NCI-H2029 treated with DMSO at 0.1 percent for 48 hours (cell line): ENCODE measurements around the gene RNF5.

ENCODE experiments used
- DNase-seq: peaks from one replicate; lab custom pipeline; 2025; lab: John Stamatoyannopoulos, UW

Gene RNF5

DNA sequence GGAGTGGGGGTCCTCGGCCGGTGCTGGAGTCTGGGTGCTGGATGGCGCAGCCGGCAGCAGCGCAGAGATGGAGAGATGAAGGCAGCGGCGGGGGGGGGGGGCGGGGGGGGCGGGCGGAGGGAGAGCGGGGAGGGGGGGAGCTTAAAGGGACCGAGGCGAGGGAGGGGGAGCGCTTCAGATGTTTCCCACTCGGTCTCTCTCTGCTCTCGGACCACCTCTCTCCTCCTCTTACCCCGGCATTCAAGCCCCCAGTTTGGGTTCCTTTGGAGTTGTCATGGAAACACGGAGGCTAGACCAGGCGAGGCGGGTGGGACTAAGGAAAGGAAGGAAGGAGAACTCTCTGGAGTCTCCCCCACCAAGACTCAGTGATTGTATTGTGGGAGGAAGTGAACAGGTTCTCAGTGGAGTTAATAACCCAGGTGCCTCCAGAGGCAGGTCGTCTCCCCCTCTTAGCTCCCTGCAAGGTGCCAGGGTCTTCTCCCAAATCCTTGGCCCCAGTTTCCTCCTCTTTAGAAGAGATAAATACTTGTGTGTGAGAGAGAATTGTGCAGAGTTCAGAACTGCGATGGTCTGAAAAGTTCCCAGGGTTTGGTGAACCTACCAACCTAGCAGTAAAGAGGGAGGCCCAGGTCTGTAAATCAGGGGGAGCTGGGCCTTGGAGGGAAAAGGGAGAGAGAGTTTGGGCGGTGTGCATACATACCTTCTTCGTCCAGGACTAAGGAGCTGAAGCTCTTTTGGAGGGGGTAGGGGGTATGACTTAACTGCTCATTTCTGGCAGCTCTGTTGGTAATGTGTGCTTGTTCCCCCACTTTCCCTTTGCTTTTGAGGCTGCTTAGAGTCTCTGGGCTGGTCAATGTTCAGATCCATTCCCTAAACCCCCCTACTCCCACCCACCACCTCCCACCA is 26.1 kb upstream of the RNF5 start, which contains the start of gene PRRT1:
TSS of gene PRRT1 (minus strand) at position 77 of the 906 bp plus-strand sequence. CDS start 112 bp downstream, outside the sequence.
- DNase-seq = no peak

DNA sequence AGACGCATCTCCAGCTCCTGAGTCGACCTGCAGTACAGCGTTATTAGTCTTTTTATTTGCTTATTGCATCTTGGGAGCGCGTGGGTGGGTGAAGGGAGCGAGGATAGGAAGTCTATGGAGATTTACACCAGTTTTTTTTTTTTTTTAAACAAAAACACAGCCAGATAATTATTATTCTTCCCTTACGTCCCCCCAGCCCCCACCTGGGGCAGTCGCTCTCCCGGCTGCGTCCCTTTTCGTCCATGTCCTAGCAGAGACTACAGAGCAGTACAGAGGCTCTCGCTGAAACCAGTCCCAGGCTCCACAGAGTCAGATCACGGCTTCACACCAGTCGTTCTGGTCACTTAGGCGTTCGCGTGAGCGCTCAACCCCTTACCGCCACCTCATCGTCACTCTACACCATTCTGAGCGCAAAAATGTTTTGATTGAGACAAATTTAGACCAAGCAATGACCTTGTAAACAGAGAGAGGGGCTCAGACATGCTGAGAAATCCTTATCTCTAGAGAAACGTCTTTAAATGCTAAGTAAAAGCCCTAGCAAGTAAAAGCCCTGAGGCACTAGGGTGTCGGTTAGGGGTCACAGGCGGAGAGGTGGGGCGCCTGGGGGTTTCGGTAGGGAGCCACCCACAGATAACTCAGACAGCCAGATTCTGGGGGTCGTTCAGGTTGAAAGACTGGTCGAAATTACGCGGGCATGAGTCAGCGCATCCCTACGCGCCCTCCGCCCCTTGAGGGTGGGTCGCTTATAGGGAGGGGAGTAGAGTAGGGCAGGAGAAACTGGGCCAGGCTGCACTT is 25.2 kb upstream of the RNF5 start:
- no peak for DNase-seq

DNA sequence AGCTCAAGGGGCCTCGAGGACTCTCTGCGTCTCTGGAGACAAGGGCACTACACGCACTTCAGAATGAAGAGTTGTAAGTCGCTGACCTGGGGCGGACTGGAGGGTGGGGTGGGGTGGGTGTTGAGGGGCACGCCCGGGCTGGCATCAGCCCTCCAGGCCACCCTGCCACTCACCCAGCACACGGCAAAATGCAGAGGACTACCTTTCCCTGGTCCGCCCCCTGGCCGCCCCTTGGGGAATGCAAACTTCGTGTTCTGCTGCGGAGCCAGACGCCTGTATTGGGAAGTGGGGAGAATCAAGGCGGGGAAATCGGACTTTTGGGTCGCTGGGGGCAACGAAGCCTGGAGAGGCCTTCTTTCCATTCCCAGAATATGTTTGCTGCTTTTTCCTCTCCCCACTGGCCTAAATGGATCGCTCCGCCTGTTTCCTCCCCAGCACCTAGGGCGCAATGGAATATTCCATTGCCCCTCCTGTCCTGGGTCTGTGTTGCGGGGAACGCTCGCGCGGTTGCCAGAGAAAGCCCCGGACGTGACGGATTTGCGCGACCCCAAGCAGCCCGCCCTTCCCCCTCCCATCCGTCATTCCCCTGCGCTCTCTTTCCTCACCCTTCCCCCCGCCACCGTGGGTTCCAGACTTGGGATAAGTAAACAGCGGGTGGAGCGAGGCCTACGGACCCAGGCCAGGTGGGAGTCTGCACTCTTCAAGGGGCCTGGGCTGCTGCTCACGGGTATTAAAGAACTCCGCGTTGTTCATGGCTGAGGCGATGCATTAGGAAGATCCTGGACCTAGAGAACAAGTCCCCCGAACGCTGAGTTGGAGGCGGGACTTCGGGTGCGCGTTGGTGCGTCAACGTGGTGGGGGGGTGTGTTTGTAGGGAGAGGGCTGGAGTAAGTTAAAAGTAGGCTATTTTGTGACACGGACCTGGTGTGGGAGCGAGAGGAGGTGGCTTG is 24.4 kb upstream of the RNF5 start, which contains the start of gene PPT2:
TSS of gene PPT2 (plus strand) at position 578 of the 950 bp plus-strand sequence. CDS start 454 bp downstream, outside the sequence.
- DNase-seq = peak; percentile 43

DNA sequence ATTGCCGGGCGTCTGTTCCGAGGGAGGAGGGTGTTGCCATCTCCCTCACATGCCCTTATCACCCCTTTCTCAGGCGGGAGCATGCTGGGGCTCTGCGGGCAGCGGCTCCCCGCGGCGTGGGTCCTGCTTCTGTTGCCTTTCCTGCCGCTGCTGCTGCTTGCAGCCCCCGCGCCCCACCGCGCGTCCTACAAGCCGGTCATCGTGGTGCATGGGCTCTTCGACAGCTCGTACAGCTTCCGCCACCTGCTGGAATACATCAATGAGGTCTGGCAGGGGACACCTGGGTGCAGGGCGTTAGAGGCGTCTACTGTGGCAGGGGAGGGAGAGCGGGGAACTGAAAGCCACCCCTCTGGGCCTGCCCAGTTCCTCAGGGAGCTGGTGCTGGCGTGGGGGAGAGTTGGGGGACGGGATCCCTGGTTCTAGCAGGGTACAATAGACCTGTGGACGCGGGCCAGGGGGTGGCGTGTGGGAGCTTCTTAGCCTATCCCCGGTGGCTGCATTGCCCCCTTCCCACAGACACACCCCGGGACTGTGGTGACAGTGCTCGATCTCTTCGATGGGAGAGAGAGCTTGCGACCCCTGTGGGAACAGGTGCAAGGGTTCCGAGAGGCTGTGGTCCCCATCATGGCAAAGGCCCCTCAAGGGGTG is 23.6 kb upstream of the RNF5 start:
- peak; percentile 34 for DNase-seq

DNA sequence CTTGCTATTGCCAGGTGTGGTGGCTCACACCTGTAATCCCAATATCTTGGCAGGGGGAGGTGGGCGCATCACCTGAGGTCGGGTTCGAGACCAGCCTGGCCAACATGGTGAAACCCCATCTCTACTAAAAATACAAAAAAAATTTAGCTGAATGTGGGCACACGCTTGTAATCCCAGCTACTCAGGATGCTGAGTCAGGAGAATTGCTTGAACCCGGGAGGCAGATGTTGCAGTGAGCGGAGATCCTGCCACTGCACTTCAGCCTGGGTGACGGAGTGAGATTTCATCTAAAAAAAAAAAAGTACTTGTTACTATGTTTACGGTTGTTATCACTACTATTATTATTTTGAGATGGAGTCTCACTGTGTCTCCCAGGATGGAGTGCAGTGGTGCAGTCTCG is 21.3 kb upstream of the RNF5 start:
- DNase-seq = no peak

DNA sequence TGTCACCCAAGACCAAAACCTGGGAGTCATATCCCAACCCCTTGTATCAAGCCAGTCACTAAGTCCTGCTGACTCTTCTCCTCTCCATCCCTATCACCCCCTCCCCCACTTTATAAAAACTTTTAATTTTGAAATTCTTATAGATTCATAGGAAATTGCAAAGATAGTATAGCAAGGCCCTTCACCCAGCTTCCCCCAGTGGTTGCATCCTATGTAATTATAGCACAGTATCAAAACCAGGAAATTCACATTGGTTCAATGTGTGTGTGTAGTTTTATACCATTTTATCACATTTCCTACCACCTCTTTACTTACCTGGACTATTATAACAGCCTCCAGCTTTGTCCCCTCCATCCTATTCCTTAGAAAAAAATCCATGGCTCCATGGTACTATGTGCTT is 20.2 kb upstream of the RNF5 start:
- no peak for DNase-seq

DNA sequence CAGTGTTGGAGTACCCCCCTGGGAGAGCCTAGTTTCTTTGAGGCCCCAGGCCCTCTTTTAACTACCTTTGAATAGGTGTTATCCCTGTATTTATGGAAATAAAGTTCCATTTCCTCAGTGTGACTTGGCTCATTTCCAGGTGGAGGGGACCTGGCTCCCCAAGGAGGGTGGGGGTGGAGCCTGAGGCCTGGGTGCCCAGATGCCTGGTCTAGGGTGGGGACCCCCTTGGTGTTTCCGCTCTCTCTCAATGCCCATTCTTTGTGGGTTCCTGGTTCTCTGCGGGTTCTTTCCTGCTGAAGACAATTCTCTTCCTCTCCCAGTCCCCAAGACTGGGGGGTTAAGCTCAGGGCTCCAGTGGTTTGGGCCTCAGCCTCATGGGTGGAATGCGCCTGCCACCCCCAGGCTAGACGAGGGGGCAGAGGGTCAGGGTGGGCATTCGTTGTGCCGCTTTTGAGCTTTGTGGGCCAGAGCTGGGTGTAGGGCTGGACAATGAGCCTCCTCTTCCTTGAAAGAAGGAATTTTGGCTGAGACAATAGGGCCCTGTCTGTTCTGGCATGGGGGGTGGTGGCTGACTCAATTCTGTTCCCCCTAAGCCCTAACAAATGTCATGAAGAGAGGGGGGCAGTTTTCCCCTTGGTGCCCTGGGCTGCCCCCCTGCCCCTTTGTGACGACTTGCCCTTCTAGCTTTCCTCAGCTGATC is 14.5 kb upstream of the RNF5 start:
- no peak for DNase-seq

DNA sequence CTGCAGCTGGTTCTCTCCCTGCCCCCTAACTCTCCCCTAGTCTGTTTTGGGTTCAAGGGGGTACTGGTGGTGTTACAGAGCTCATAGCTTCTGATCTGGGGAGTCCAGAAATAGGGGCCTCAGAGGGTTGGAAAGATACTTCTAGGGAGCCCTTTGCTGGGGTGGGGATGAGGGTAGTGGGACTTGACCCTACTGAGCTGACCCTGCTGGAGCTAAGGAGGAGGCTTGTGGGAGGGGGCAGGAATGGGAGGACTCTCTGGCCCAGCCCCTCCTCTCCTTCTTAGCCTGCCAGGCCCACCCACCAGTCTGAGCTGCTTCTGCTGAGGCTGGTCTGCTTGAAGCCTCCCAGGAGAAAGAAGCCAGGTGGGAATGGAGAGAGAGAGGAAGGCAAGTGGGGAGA is 13.9 kb upstream of the RNF5 start, which contains the start of gene EGFL8:
TSS of gene EGFL8 (plus strand) at position 301 of the 400 bp plus-strand sequence. CDS start 1,571 bp downstream, outside the sequence.
- no peak for DNase-seq

DNA sequence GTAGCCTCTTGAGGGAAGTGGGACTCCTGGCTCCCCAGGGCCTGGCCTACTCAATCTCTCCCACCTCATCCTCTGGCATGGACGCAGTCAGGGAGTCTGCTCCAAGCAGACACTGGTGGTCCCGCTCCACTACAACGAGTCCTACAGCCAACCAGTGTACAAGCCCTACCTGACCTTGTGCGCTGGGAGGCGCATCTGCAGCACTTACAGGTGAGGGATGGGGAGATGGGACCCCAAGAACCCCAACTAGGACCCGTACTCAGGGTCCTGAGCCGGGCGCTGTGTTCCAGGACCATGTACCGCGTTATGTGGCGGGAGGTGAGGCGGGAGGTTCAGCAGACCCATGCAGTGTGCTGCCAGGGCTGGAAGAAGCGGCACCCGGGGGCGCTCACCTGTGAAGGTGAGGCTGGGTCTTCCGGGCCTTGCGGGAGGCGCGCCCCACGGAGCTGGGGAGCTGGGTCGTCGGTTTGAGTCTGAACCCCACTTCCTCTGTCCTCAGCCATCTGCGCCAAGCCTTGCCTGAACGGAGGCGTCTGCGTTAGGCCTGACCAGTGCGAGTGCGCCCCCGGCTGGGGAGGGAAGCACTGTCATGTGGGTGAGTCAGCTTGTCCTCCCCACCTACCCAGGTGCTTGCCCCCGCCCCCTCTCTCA is 11.7 kb upstream of the RNF5 start:
- no peak for DNase-seq

DNA sequence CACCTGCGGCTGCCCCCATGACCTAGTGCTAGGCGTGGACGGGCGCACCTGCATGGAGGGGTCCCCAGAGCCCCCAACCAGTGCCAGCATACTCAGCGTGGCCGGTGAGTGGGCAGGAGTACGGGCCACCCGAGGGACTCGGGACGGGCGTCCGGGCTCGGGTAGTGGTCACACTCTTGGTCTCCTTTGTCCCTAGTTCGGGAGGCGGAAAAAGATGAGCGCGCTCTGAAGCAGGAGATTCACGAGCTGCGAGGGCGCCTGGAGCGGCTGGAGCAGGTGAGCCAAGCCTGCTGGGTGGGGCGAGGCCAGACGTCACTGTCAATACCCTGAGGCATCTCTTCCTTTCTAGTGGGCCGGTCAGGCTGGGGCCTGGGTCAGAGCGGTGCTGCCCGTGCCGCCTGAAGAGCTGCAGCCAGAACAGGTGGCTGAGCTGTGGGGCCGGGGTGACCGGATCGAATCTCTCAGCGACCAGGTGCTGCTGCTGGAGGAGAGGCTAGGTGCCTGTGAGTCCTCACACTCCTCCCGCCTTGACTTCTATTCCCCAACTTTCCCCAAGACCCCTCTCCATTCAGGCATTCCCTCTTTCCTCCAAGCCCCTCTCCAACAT is 10.9 kb upstream of the RNF5 start:
- no peak for DNase-seq

DNA sequence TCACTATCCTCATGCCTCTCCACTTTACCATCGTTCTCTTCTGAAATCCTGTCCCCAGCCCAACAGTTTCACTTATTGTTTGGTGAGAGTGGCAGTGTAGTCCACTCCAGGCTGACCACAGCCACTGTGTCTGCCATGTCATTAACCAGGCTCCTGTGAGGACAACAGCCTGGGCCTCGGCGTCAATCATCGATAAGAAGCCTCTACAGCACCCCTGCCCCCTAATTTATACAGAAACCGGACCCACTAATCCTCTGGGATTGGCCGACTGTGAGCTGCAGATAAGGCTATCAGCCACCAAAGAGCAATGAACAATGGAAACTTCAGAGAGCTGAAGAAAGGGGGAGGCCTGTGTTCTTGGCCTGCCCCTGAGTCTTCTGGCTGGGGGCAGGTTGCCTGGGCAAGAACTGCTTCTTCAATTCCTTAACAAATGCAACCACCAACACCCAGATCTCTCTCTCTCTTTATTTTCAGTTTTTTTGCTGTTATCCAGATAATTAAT is 10.4 kb upstream of the RNF5 start:
- no peak for DNase-seq

DNA sequence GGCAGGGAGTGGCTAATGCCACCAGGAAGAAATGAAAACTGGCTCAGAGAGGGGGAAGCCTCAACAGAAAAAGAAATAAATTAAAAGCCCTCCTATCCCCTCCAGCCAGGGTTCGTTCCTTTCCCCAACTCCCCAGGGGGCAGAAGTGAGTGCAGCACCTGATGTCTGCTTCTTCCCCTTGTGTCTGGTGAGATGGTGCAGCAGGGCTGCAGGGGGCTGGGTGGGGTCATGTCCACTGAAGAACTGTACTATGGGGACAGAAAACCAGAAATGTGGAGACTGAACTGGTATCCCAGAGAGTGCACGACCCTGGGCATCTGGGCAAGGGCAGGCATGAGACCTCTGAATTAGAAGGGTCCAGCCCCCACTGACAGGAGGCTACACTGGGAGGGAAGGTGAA is 9.9 kb upstream of the RNF5 start:
- DNase-seq = no peak

DNA sequence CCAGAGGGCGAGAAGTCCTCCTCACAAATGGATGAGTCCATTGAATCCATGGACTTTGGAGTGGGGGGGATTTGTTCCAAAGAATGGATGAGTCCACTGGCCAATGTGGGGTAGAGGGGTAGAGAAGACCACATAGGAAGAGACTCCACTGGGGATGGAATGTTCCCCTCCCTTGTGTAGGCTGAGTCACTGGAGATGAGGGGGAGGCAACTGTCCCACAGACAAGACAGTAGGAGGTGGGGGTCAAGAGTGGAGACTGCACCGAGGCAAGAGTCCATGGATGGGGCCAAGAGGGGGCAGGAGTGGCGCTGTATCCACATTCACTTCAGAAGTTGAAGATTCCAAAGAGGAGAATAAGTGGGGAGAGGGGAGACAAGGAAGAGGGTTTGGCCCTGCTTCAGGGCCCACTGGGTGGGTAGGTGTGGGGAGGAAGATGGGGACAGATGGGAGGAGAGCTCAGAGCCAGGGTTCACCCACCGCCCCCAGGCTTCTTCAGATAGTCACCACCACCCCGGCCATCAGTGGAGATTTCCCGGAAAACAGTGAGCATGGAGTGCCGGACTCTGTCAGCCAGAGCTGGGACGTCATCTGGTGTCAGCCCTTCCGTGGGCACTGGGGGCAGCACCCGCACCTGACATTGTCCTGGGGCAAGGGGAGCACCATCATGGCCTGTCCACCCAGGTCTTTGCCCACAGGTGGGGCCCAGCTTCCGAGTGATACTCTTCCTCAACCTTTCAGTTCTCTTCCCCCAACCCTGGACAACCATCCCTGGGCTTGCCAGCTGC is 9.2 kb upstream of the RNF5 start:
- no peak for DNase-seq

DNA sequence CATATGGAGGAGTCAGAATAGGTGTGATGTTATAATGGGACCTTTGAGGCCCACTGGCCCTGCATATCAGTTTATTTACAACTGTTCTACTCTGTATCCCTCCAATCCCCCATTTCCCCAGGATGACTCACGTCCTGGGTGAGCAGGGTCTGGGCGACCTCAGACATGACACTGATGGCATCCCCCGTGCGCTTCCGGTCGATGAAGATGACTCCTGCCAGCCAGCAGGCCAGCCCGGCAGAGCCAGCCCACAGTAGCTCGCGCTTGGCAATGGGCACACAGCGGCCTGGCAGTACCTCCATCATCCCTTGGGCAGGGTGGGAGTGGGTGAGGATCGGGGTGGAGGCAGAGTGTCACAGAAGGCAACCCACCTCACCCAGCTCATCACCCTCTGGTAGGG is 7.9 kb upstream of the RNF5 start:
- DNase-seq = no peak

DNA sequence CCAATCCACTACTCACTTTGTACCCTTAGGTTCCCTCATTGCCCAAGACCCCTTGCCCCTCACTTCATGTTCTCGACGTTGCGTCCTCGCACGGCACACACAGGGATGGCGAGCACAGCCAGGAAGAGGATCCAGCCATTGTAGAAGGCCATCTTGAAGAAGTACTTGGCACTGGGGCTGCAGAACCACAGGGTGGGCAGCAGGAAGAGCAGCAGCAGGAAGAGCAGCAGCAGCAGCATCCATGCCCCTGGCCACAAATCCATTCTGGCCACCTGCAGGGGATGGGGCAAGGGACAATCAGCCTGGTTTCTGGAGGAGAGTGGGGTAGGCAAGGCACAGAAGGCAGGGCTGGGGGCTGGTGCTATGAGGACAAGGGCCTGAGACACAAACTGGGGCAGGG is 7.0 kb upstream of the RNF5 start:
- no peak for DNase-seq

DNA sequence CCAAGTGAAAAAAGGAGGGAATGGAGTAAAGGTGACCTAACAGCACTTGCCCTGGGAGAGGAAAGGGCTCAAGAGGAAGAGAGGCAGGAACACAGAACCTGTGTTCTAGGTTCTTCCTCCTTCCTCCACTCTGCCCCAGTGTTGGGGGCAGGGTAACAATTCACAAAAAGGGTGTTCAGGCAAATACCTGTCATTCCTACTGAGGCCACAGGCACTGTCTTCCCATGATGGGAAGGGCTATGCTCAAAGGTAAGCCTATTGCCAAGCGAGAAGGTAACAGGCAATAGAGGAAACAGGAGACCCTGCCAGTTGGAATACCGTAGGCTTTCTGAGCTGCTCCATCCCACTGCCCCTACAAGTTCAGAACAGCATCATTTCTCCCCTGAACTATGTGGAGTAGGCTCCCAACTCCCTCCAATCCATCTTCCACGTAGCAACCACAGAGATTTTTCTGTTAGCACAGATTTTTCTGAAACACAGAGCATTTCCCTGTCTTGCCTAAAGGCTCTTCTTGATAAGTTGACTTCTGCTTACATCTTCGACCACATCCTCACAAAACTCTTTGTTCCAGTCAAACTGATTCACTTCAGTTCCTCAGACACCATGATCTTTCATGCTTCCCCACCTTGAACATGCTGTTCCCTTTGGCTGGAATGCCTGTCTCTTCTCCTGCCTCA is 5.0 kb upstream of the RNF5 start:
- no peak for DNase-seq

DNA sequence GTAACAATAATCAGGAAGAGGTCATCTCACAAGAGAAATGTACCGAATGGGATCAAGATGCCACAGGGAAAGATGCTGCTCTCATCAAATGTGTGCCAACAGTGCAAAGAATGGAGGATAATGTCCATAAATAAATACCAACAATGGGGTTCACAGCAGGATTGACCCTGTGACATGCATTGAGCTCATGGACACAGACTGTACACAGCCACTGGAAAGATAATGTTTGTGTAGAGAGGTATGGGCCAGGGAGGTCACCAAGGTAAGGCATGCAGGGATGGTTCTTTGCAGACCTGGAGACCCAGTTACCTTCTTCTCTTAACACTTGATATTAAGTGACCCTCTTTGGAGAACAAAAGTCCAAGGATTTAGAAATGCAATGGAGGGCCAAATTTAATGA is 3.8 kb upstream of the RNF5 start:
- DNase-seq = no peak

DNA sequence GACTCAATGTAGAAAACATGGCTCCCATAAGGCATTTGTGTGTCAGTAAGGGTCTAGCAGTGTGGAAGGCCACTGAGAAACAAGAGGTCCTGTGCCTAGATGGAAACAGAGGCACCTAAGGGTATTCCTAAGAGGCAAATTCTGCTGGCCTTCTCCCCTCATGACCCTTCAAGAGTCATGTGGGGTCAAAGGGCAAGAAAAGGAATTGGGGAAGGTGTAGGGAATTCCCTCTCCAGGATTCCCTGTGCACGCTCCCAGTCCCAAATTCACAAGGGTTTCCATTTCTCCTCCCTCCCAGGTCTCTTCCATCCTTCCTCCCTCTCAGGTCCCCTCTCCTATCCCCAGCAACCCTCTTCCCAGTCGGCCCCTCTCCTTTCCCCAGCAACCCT is 2.9 kb upstream of the RNF5 start:
- no peak for DNase-seq
